ENCODE results near the gene KCNQ1OT1.
A peak's percentile ranks its signal among the peaks of the same experiment; 100 is the strongest.

The KCNQ1OT1 gene

GRCh38 chr11:2590965-2591754, 108.6 kb downstream of the KCNQ1OT1 start:
- DNase-seq, result no peak

- DNase-seq, result no peak
Observed at GRCh38 chr11:2590131-2590964, 109.4 kb downstream of the KCNQ1OT1 start.

- no peak for DNase-seq
Observed at GRCh38 chr11:2589538-2589934, 110.3 kb downstream of the KCNQ1OT1 start.

- DNase-seq, result no peak
Observed at GRCh38 chr11:2588809-2589537, 110.8 kb downstream of the KCNQ1OT1 start.

- DNase-seq, result peak in 1 of 2 experiments; percentile 0
Observed at GRCh38 chr11:2587976-2588748, 111.6 kb downstream of the KCNQ1OT1 start.

- DNase-seq, result peak in 1 of 2 experiments; percentile 1
Observed at GRCh38 chr11:2587132-2587930, 112.5 kb downstream of the KCNQ1OT1 start.

- DNase-seq, result no peak
Observed at GRCh38 chr11:2586793-2587131, 113.0 kb downstream of the KCNQ1OT1 start.

- DNase-seq, result peak in 1 of 2 experiments; percentile 0
Observed at GRCh38 chr11:2586087-2586792, 113.6 kb downstream of the KCNQ1OT1 start.

GRCh38 chr11:2585566-2586086, 114.2 kb downstream of the KCNQ1OT1 start:
- no peak for DNase-seq

GRCh38 chr11:2584812-2585565, 114.8 kb downstream of the KCNQ1OT1 start:
- peak in 1 of 2 experiments; percentile 0 for DNase-seq

- peak in 1 of 2 experiments; percentile 0 for DNase-seq
Observed at GRCh38 chr11:2584434-2584811, 115.4 kb downstream of the KCNQ1OT1 start.

- peak in 1 of 2 experiments; percentile 1 for DNase-seq
Observed at GRCh38 chr11:2583605-2583958, 116.2 kb downstream of the KCNQ1OT1 start.

GRCh38 chr11:2582946-2583604, 116.7 kb downstream of the KCNQ1OT1 start:
- DNase-seq, result peak in 1 of 2 experiments; percentile 0

- no peak for DNase-seq
Observed at GRCh38 chr11:2582351-2582945, 117.3 kb downstream of the KCNQ1OT1 start.

GRCh38 chr11:2581931-2582350, 117.9 kb downstream of the KCNQ1OT1 start:
- no peak for DNase-seq

GRCh38 chr11:2581151-2581930, 118.5 kb downstream of the KCNQ1OT1 start:
- DNase-seq, result peak in 1 of 2 experiments; percentile 0

GRCh38 chr11:2580571-2581001, 119.2 kb downstream of the KCNQ1OT1 start:
- no peak for DNase-seq

GRCh38 chr11:2580061-2580421, 119.8 kb downstream of the KCNQ1OT1 start:
- DNase-seq, result no peak
